Measurements from ENCODE around the gene RNASE9.
A peak's percentile ranks its signal among the peaks of the same experiment; 100 is the strongest.
"Not testable (repeated sequence)": the region's sequence is repeated elsewhere in the genome, so short reads cannot be mapped to it uniquely, and the experiment has no call there.

Gene RNASE9

GRCh38 chr14:20578325-20578724, 17.5 kb upstream of the RNASE9 start:
- no peak for DNase-seq (ENCODE audit: low read depth in 3 of 3, low spot score in 1 of 3)

GRCh38 chr14:20572382-20572990, 11.6 kb upstream of the RNASE9 start:
- not testable (repeated sequence) for DNase-seq (ENCODE audit: low read depth in 3 of 3, low spot score in 1 of 3)

GRCh38 chr14:20570720-20571119, 9.9 kb upstream of the RNASE9 start:
- DNase-seq (ENCODE audit: low read depth in 3 of 3, low spot score in 1 of 3): not testable (repeated sequence)

- DNase-seq (ENCODE audit: low read depth in 3 of 3, low spot score in 1 of 3): not testable (repeated sequence)
Measured at GRCh38 chr14:20569865-20570264, 9.0 kb upstream of the RNASE9 start.

GRCh38 chr14:20569066-20569465, 8.2 kb upstream of the RNASE9 start:
- no peak for DNase-seq (ENCODE audit: low read depth in 3 of 3, low spot score in 1 of 3)

- DNase-seq (ENCODE audit: low read depth in 3 of 3, low spot score in 1 of 3): no peak
Measured at GRCh38 chr14:20568393-20568792, 7.5 kb upstream of the RNASE9 start.

GRCh38 chr14:20567199-20567598, 6.4 kb upstream of the RNASE9 start:
- not testable (repeated sequence) for DNase-seq (ENCODE audit: low read depth in 3 of 3, low spot score in 1 of 3)

GRCh38 chr14:20564501-20564997, 3.7 kb upstream of the RNASE9 start:
- DNase-seq (ENCODE audit: low read depth in 3 of 3, low spot score in 1 of 3): no peak

- no peak for DNase-seq (ENCODE audit: low read depth in 3 of 3, low spot score in 1 of 3)
Measured at GRCh38 chr14:20563971-20564370, 3.1 kb upstream of the RNASE9 start.

- no peak for DNase-seq (ENCODE audit: low read depth in 3 of 3, low spot score in 1 of 3)
Measured at GRCh38 chr14:20559461-20559904, 1.4 kb downstream of the RNASE9 start.

- DNase-seq (ENCODE audit: low read depth in 3 of 3, low spot score in 1 of 3): no peak
Measured at GRCh38 chr14:20557212-20557542, 3.7 kb downstream of the RNASE9 start.

GRCh38 chr14:20556500-20557211, 4.2 kb downstream of the RNASE9 start:
- DNase-seq (ENCODE audit: low read depth in 3 of 3, low spot score in 1 of 3): no peak

- no peak for DNase-seq (ENCODE audit: low read depth in 3 of 3, low spot score in 1 of 3)
Measured at GRCh38 chr14:20555845-20556244, 5.0 kb downstream of the RNASE9 start.

- DNase-seq (ENCODE audit: low read depth in 3 of 3, low spot score in 1 of 3): no peak
Measured at GRCh38 chr14:20553024-20553423, 7.8 kb downstream of the RNASE9 start.

- DNase-seq (ENCODE audit: low read depth in 3 of 3, low spot score in 1 of 3): no peak
Measured at GRCh38 chr14:20551606-20552005, 9.2 kb downstream of the RNASE9 start.

- no peak for DNase-seq (ENCODE audit: low read depth in 3 of 3, low spot score in 1 of 3)
Measured at GRCh38 chr14:20550926-20551325, 9.9 kb downstream of the RNASE9 start.

- no peak for DNase-seq (ENCODE audit: low read depth in 3 of 3, low spot score in 1 of 3)
Measured at GRCh38 chr14:20548414-20549158, 12.3 kb downstream of the RNASE9 start.

GRCh38 chr14:20546877-20547276, 14.0 kb downstream of the RNASE9 start:
- DNase-seq (ENCODE audit: low read depth in 3 of 3, low spot score in 1 of 3): no peak

GRCh38 chr14:20539906-20540305, 20.9 kb downstream of the RNASE9 start:
- no peak for DNase-seq (ENCODE audit: low read depth in 3 of 3, low spot score in 1 of 3)

GRCh38 chr14:20530771-20531571, 29.9 kb downstream of the RNASE9 start:
- peak; percentile 24 to 52 (median 27) for DNase-seq (ENCODE audit: low read depth in 3 of 3, low spot score in 1 of 3)

GRCh38 chr14:20529806-20530205, 31.0 kb downstream of the RNASE9 start:
- no peak for DNase-seq (ENCODE audit: low read depth in 3 of 3, low spot score in 1 of 3)
